ENCODE measurements around the gene VEZT.

- TF ChIP-seq CTCF (conservative IDR thresholded peaks at IDR 0.05; ENCODE audit: low read length) = no peak
- TF ChIP-seq EZH2phosphoT487 (IDR thresholded peaks at IDR 0.05; ENCODE audit: borderline replicate concordance) = no peak
Observed at GRCh38 chr12:95351748-95352147, 134.1 kb downstream of the VEZT start.
